B cell (primary cell): Measurements from ENCODE around the gene MYRFL.

Experiments used
- CTCF ChIP-seq: fragments of 200-600 bp; IDR thresholded peaks from one replicate; pipeline ENCODE4 v1.8.0; 2022; ENCODE audit warnings: antibody characterized with exemption, mild to moderate bottlenecking
- EZH2 ChIP-seq: IDR thresholded peaks from 2 replicates; pipeline ENCODE4 v1.6.1; 2012; ENCODE audit warnings: borderline replicate concordance, low read depth, mild to moderate bottlenecking, moderate library complexity, low read length; ENCODE audit not compliant: insufficient read depth, poor library complexity, severe bottlenecking

- TF ChIP-seq EZH2 (no peak), CTCF (no peak)
Measured at GRCh38 chr12:69987579-69988091, 162.6 kb downstream of the MYRFL start.
